HepG2 (cell line): ENCODE measurements around the gene HTR4. TPM values are rescaled to one million over a fixed set of nuclear protein-coding genes. Genes with fewer than 3 reads are reported as not detected.

ENCODE experiments used
- ATAC-seq: fragments of 200-7000 bp; cut with Tn5 transposase; 3 replicates; pipeline ENCODE4 v1.9.1; 2020; ENCODE audit warnings: mild to moderate bottlenecking, moderate library complexity
- BruUV-seq: library from RNA; stranded (reverse); fragments of 400-500 nt; replicated peaks from 2 replicates; lab custom pipeline; 2021; lab: Mats Ljungman, UMichigan
- CTCF ChIA-PET: fragments of 300-600 bp; formaldehyde crosslinking; extraction: SDS; loops from one replicate; lab custom pipeline; 2021; ENCODE audit warnings: low total read pairs, inconsistent platforms, low intra/inter-chr PET ratio; lab: Yijun Ruan, JAX
- POLR2A ChIA-PET: fragments of 350-600 bp; sonication (Branson Sonifier 250); formaldehyde crosslinking; loops from one replicate; lab custom pipeline; 2020; ENCODE audit warnings: antibody characterized with exemption, inconsistent platforms; lab: Yijun Ruan, JAX
- DNase-seq: peaks from one replicate; pipeline ENCODE4 v3.0.0-alpha.2; 2015; ENCODE audit warnings: low spot score
- FAIRE-seq: peaks from 3 replicates; lab custom pipeline; 2011; peaks lifted over from hg19 to GRCh38; lab: Jason Lieb, UNC
- H2AFZ ChIP-seq: one replicate; pipeline ENCODE4 v1.6.1; 2011; ENCODE audit warnings: low read length, inconsistent platforms
- H3K27ac ChIP-seq: fragments of 300-600 bp; 3 replicates; pipeline ENCODE4 v1.8.0; 2011; ENCODE audit warnings: mixed run types, mild to moderate bottlenecking, mixed read lengths, low read length, inconsistent platforms; ENCODE audit not compliant: insufficient read depth; ENCODE audit errors: extremely low read length
- H3K27me3 ChIP-seq, 2 experiments: fragments of 200-600 bp in 1 of 2; 2 replicates in 1 of 2; 3 replicates in 1 of 2; pipeline versions ENCODE4 v1.6.0 to v1.8.0; 2011; ENCODE audit warnings: low read length in 2 of 2, mild to moderate bottlenecking in 2 of 2, moderate library complexity in 2 of 2, inconsistent platforms in 1 of 2; ENCODE audit not compliant: insufficient read depth in 2 of 2, control insufficient read depth in 1 of 2
- H3K36me3 ChIP-seq, 2 experiments: fragments of 200-600 bp in 1 of 2; replicated peaks in 1 of 2; 2 replicates in 1 of 2; 3 replicates in 1 of 2; pipeline versions ENCODE4 v1.5.1 to v1.8.0; 2011; ENCODE audit warnings: low read length in 2 of 2, inconsistent platforms in 1 of 2; ENCODE audit not compliant: insufficient read depth in 2 of 2, control insufficient read depth in 1 of 2
- H3K4me1 ChIP-seq: 2 replicates; pipeline ENCODE4 v1.5.1; 2012; ENCODE audit warnings: low read length, inconsistent platforms; ENCODE audit not compliant: insufficient read depth
- H3K4me2 ChIP-seq: 2 replicates; pipeline ENCODE4 v1.6.0; 2011; ENCODE audit warnings: low read depth, low read length, inconsistent platforms
- H3K4me3 ChIP-seq, 3 experiments: fragments of 200-600 bp in 1 of 3; sonication (generic), shearing (Covaris generic) in 1 of 3; replicated peaks in 1 of 3; 2 replicates each; pipeline ENCODE4 v1.5.1; 2011 to 2016; ENCODE audit warnings: low read length in 3 of 3, inconsistent platforms in 2 of 3, low read depth in 2 of 3, mild to moderate bottlenecking in 2 of 3, control low read depth in 1 of 3, mixed read lengths in 1 of 3; ENCODE audit not compliant: insufficient read depth in 1 of 3
- H3K79me2 ChIP-seq: one replicate; pipeline ENCODE4 v1.6.1; 2011; ENCODE audit warnings: low read length, inconsistent platforms; ENCODE audit not compliant: insufficient read depth
- H3K9ac ChIP-seq: 2 replicates; pipeline ENCODE4 v1.6.0; 2011; ENCODE audit warnings: mild to moderate bottlenecking, low read depth, low read length, inconsistent platforms; ENCODE audit not compliant: insufficient read depth
- H3K9me3 ChIP-seq: 2 replicates; pipeline ENCODE4 v1.5.1; 2012; ENCODE audit warnings: mild to moderate bottlenecking, low read length
- H4K20me1 ChIP-seq: 2 replicates; pipeline ENCODE4 v1.6.0; 2011; ENCODE audit warnings: inconsistent platforms, mild to moderate bottlenecking, low read length, moderate library complexity; ENCODE audit not compliant: insufficient read depth
- ATF2 ChIP-seq: sonication (generic); formaldehyde crosslinking; IDR thresholded peaks from 2 replicates; pipeline ENCODE4 v1.4.0; 2020; ENCODE audit warnings: missing genetic modification reagents
- CBX1 ChIP-seq: IDR thresholded peaks from one replicate; pipeline ENCODE4 v1.6.1; 2016; ENCODE audit warnings: antibody characterized with exemption, low read depth
- GLMP ChIP-seq: sonication (generic); formaldehyde crosslinking; IDR thresholded peaks from 2 replicates; pipeline ENCODE4 v1.9.0; 2021; ENCODE audit warnings: missing genetic modification reagents, mild to moderate bottlenecking, borderline replicate concordance
- HOXA3 ChIP-seq: sonication (generic); formaldehyde crosslinking; IDR thresholded peaks from 2 replicates; pipeline ENCODE4 v1.5.0; 2020; ENCODE audit warnings: missing genetic modification reagents
- HOXA7 ChIP-seq: sonication (generic); formaldehyde crosslinking; IDR thresholded peaks from 2 replicates; pipeline ENCODE4 v1.8.1; 2022; ENCODE audit warnings: mild to moderate bottlenecking, missing genetic modification reagents, moderate library complexity
- NFKBIZ ChIP-seq: IDR thresholded peaks from 2 replicates; pipeline ENCODE4 v1.6.1; 2018; ENCODE audit warnings: missing genetic modification reagents, missing compliant biosample characterization
- SNAI1 ChIP-seq: sonication (generic); formaldehyde crosslinking; IDR thresholded peaks from 2 replicates; pipeline ENCODE4 v1.5.0; 2020; ENCODE audit warnings: mild to moderate bottlenecking, missing genetic modification reagents, borderline replicate concordance
- SP2 ChIP-seq: sonication (generic); formaldehyde crosslinking; IDR thresholded peaks from 2 replicates; pipeline ENCODE4 v1.5.1; 2020; ENCODE audit warnings: mild to moderate bottlenecking, missing genetic modification reagents
- YEATS2 ChIP-seq: sonication (generic); formaldehyde crosslinking; IDR thresholded peaks from 2 replicates; pipeline ENCODE4 v1.4.0; 2020; ENCODE audit warnings: missing genetic modification reagents, borderline replicate concordance
- ZMYM3 ChIP-seq: sonication (generic); formaldehyde crosslinking; IDR thresholded peaks from 2 replicates; pipeline ENCODE4 v1.5.1; 2020; ENCODE audit warnings: mild to moderate bottlenecking, missing genetic modification reagents
- ZNF280D ChIP-seq: sonication (generic); formaldehyde crosslinking; IDR thresholded peaks from 2 replicates; pipeline ENCODE4 v1.5.1; 2020; ENCODE audit warnings: mild to moderate bottlenecking, missing genetic modification reagents
- ZNF446 ChIP-seq: sonication (generic); formaldehyde crosslinking; IDR thresholded peaks from 2 replicates; pipeline ENCODE4 v1.5.0; 2020; ENCODE audit warnings: mild to moderate bottlenecking, missing genetic modification reagents
- ZNF558 ChIP-seq: sonication (generic); formaldehyde crosslinking; IDR thresholded peaks from 2 replicates; pipeline ENCODE4 v1.9.0; 2022; ENCODE audit warnings: mild to moderate bottlenecking, missing genetic modification reagents, borderline replicate concordance
- ZNF597 ChIP-seq: sonication (generic); formaldehyde crosslinking; IDR thresholded peaks from 2 replicates; pipeline ENCODE4 v1.5.0; 2020; ENCODE audit warnings: missing genetic modification reagents
- ZNF703 ChIP-seq: sonication (generic); formaldehyde crosslinking; IDR thresholded peaks from 2 replicates; pipeline ENCODE4 v1.5.1; 2020; ENCODE audit warnings: missing genetic modification reagents, mild to moderate bottlenecking, moderate library complexity, borderline replicate concordance
- ZNF704 ChIP-seq: sonication (generic); formaldehyde crosslinking; IDR thresholded peaks from 2 replicates; pipeline ENCODE4 v1.8.1; 2023; ENCODE audit warnings: mild to moderate bottlenecking, inconsistent platforms, moderate library complexity, missing genetic modification reagents, borderline replicate concordance
- WGBS: methylation state at CpG from one replicate; pipeline ENCODE4 v1.1.6; 2017; ENCODE audit warnings: low lambda C conversion rate; 5-methylcytosine and 5-hydroxymethylcytosine counted together
- in situ Hi-C: cut with HindIII; loops from 2 replicates; pipeline ENCODE4 v1.10.0; 2017; ENCODE audit warnings: low pct_unique_long_range_greater_than_20kb; ENCODE audit not compliant: extremely low pct_ligation_motif_present
- intact Hi-C: fragments of 100-400 bp; cut with micrococcal nuclease; formaldehyde crosslinking; loops from one replicate; pipeline ENCODE4 v1.10.0; 2022; ENCODE audit not compliant: unreplicated experiment
- polyA plus RNA-seq, 8 experiments: library from polyadenylated mRNA; depleted of rRNA in 3 of 8; stranded (reverse) in 7 of 8; unstranded in 1 of 8; fragments of >200 nt; fragmentation: Illumina TruSeq in 4 of 8; extraction: Trizol in 4 of 8; gene quantifications; 2 replicates each; pipeline versions ENCODE4 v1.2.1 to v1.2.3, GENCODE V29; 2011 to 2016; ENCODE audit warnings: low read depth in 4 of 8, missing spikeins in 1 of 8, mixed read lengths in 1 of 8; ENCODE audit not compliant: insufficient read depth in 1 of 8
- total RNA-seq, 5 experiments: library from RNA; depleted of rRNA; stranded (reverse); fragments of >200 nt; fragmentation: Illumina TruSeq; extraction: Trizol; gene quantifications; 2 replicates each; pipeline ENCODE4 v1.2.3, GENCODE V29; 2016; ENCODE audit warnings: low read depth in 1 of 5

Gene HTR4
- total and polyA plus RNA-seq, 2 of the 13 experiments (the other 11 are each of a cell fraction or from before 2014, with no cell fraction given): not detected

- TF ChIP-seq HOXA7 (CRISPR knock-in tag): no peak
- TF ChIP-seq ZMYM3 (CRISPR knock-in tag): no peak
- no peak for TF ChIP-seq GLMP
- no peak for TF ChIP-seq ZNF597 (CRISPR knock-in tag)
- no peak for TF ChIP-seq SP2 (CRISPR knock-in tag)
- TF ChIP-seq NFKBIZ (CRISPR knock-in tag): no peak
- TF ChIP-seq SNAI1 (CRISPR knock-in tag): no peak
- TF ChIP-seq ZNF703: no peak
- TF ChIP-seq ZNF280D (CRISPR knock-in tag): no peak
- no peak for TF ChIP-seq YEATS2
- no peak for TF ChIP-seq ATF2 (CRISPR knock-in tag)
- no peak for TF ChIP-seq ZNF558
- no peak for TF ChIP-seq CBX1
- TF ChIP-seq HOXA3 (CRISPR knock-in tag): no peak
- TF ChIP-seq ZNF446 (CRISPR knock-in tag): no peak
- no peak for TF ChIP-seq ZNF704
- 34% methylated on average over 3 of the region's 3 CpGs for WGBS
- intact Hi-C loops: no loop called here
- no peak overlapping the region for H2AFZ ChIP-seq
- no peaks in the 10 kb centered on the region for H3K36me3 ChIP-seq
- H3K9ac ChIP-seq: no peak overlapping the region
- FAIRE-seq (no peak), DNase-seq (no peak), ATAC-seq (no peak)
- H3K9me3 ChIP-seq: no peaks in the 10 kb centered on the region
- no peaks in the 10 kb centered on the region for H3K79me2 ChIP-seq
- no peaks in the 10 kb centered on the region for H3K27me3 ChIP-seq
- ChIA-PET CTCF (no interaction called here), POLR2A (no interaction called here)
- no peaks in the 10 kb centered on the region for H4K20me1 ChIP-seq
- H3K4me2 ChIP-seq: no peak overlapping the region
- no peak overlapping the region for H3K4me3 ChIP-seq
- in situ Hi-C loops: no loop called here
- no peak overlapping the region for H3K27ac ChIP-seq
- BruUV-seq: no TSS peak
- no peaks in the 10 kb centered on the region for H3K4me1 ChIP-seq
Observed at GRCh38 chr5:148476302-148476701, 178.0 kb downstream of the HTR4 start.
